HCT116 (cell line): ENCODE results near the gene MEG3. TPM values are rescaled to one million over a fixed set of nuclear protein-coding genes. Genes with fewer than 3 reads are reported as not detected.

Experiments used
- ATAC-seq: fragments of 200-7000 bp; cut with Tn5 transposase; 2 replicates; pipeline ENCODE4 v1.9.1; 2020; ENCODE audit warnings: mild to moderate bottlenecking, moderate library complexity
- BruUV-seq: library from RNA; stranded (reverse); fragments of 400-500 nt; replicated peaks from 2 replicates; lab custom pipeline; 2021; lab: Mats Ljungman, UMichigan
- CTCF ChIA-PET: fragments of 300-600 bp; sonication (Branson Sonifier 250); formaldehyde crosslinking; loops from one replicate; lab custom pipeline; 2021; ENCODE audit warnings: antibody characterized with exemption; lab: Charles Lee
- POLR2A ChIA-PET: fragments of 300-600, 350-600 bp; sonication (Branson Sonifier 250); formaldehyde crosslinking; loops from one replicate; lab custom pipeline; 2021; ENCODE audit warnings: antibody characterized with exemption; lab: Charles Lee
- RAD21 ChIA-PET, 2 experiments: fragments of 300-600 bp; sonication (Branson Sonifier 250); formaldehyde crosslinking; loops; one replicate each; lab custom pipeline; 2023; ENCODE audit warnings: low total read pairs in 2 of 2; ENCODE audit not compliant: uncharacterized antibody in 2 of 2, unreplicated experiment in 2 of 2, low non-redundant PET in 1 of 2; lab: Charles Lee
- DNase-seq: peaks from one replicate; pipeline ENCODE4 v3.0.0-alpha.2; 2010; ENCODE audit warnings: low read depth, low spot score
- H2AFZ ChIP-seq: fragments of 200-600 bp; shearing (Covaris generic), sonication (generic); 2 replicates; pipeline ENCODE4 v1.6.1; 2017; ENCODE audit warnings: low read depth, mixed run types, mixed read lengths, antibody characterized with exemption, low read length; ENCODE audit not compliant: poor library complexity, severe bottlenecking
- H3K27ac ChIP-seq: 2 replicates; pipeline ENCODE4 v1.5.1; 2012; ENCODE audit warnings: low read depth, low read length
- H3K27me3 ChIP-seq: fragments of 200-600 bp; sonication (generic); 2 replicates; pipeline ENCODE4 v1.6.1; 2016; ENCODE audit warnings: mixed run types, low read length, mixed read lengths; ENCODE audit not compliant: insufficient read depth
- H3K36me3 ChIP-seq, 2 experiments: fragments of 200-500 bp in 1 of 2; fragments of 200-600 bp in 1 of 2; sonication (Bioruptor generic) in 1 of 2; sonication (generic) in 1 of 2; 2 replicates each; pipeline versions ENCODE4 v1.5.1 to v1.6.1; 2014 to 2016; ENCODE audit warnings: low read length in 2 of 2, inconsistent platforms in 1 of 2, mixed read lengths in 1 of 2, mixed run types in 1 of 2; ENCODE audit not compliant: insufficient read depth in 2 of 2, control insufficient read depth in 1 of 2
- H3K4me1 ChIP-seq, 2 experiments: fragments of 200-600 bp in 1 of 2; sonication (generic) in 1 of 2; 2 replicates each; pipeline versions ENCODE4 v1.5.1 to v1.6.1; 2012 to 2017; ENCODE audit warnings: low read length in 2 of 2, inconsistent platforms in 1 of 2, mild to moderate bottlenecking in 1 of 2, mixed read lengths in 1 of 2, mixed run types in 1 of 2, moderate library complexity in 1 of 2; ENCODE audit not compliant: insufficient read depth in 2 of 2, control insufficient read depth in 1 of 2
- H3K4me2 ChIP-seq: fragments of 200-600 bp; sonication (generic); 2 replicates; pipeline ENCODE4 v1.6.1; 2017; ENCODE audit warnings: mixed run types, low read length, mixed read lengths
- H3K4me3 ChIP-seq, 2 experiments: fragments of 200-600 bp in 1 of 2; sonication (generic) in 1 of 2; replicated peaks in 1 of 2; 2 replicates each; pipeline ENCODE4 v1.5.1; 2011 to 2016; ENCODE audit warnings: low read length in 2 of 2, control low read depth in 1 of 2, low read depth in 1 of 2, mild to moderate bottlenecking in 1 of 2, mixed read lengths in 1 of 2, mixed run types in 1 of 2
- H3K79me2 ChIP-seq: fragments of 200-600 bp; sonication (generic); 2 replicates; pipeline ENCODE4 v1.6.1; 2017; ENCODE audit warnings: mild to moderate bottlenecking, mixed run types, low read length, moderate library complexity, mixed read lengths; ENCODE audit not compliant: insufficient read depth
- H3K9ac ChIP-seq: fragments of 200-600 bp; sonication (generic); 2 replicates; pipeline ENCODE4 v1.6.1; 2016; ENCODE audit warnings: low read length, mixed read lengths
- H3K9me2 ChIP-seq: fragments of 200-600 bp; sonication (generic), shearing (Covaris generic); 2 replicates; pipeline ENCODE4 v1.6.1; 2017; ENCODE audit warnings: mixed run types, mild to moderate bottlenecking, moderate library complexity; ENCODE audit not compliant: insufficient read depth
- H3K9me3 ChIP-seq, 2 experiments: fragments of 200-500 bp in 1 of 2; fragments of 200-600 bp in 1 of 2; sonication (Bioruptor generic) in 1 of 2; sonication (generic) in 1 of 2; 2 replicates each; pipeline ENCODE4 v1.6.1; 2014 to 2017; ENCODE audit warnings: low read length in 2 of 2, mixed read lengths in 2 of 2, inconsistent platforms in 1 of 2, low read depth in 1 of 2, mild to moderate bottlenecking in 1 of 2, mixed run types in 1 of 2, moderate library complexity in 1 of 2; ENCODE audit not compliant: control insufficient read depth in 1 of 2, insufficient read depth in 1 of 2
- H4K20me1 ChIP-seq: fragments of 200-600 bp; sonication (generic), shearing (Covaris generic); 2 replicates; pipeline ENCODE4 v1.6.1; 2017; ENCODE audit warnings: mixed run types, mild to moderate bottlenecking, moderate library complexity; ENCODE audit not compliant: insufficient read depth
- CBX3 ChIP-seq: IDR thresholded peaks from 2 replicates; pipeline ENCODE4 v1.6.1; 2012; ENCODE audit warnings: low read depth
- CEBPB ChIP-seq: IDR thresholded peaks from 2 replicates; pipeline ENCODE4 v1.6.1; 2012; ENCODE audit warnings: low read depth
- CTCF ChIP-seq, 3 experiments: fragments of 200-600 bp in 1 of 3; sonication (generic) in 1 of 3; IDR thresholded peaks in 2 of 3; conservative IDR thresholded peaks in 1 of 3; 2 replicates each; pipeline ENCODE4 v1.5.1; 2012 to 2017; ENCODE audit warnings: low read depth in 2 of 3, low read length in 2 of 3, antibody characterized with exemption in 1 of 3, borderline replicate concordance in 1 of 3, control low read depth in 1 of 3, mild to moderate bottlenecking in 1 of 3, mixed read lengths in 1 of 3, mixed run types in 1 of 3, moderate library complexity in 1 of 3; ENCODE audit not compliant: insufficient read depth in 1 of 3
- EZH2 ChIP-seq: fragments of 200-600 bp; sonication (generic); IDR thresholded peaks from 2 replicates; pipeline ENCODE4 v1.6.1; 2017; ENCODE audit warnings: antibody characterized with exemption, mixed run types
- EZH2phosphoT487 ChIP-seq: fragments of 200-600 bp; IDR thresholded peaks from 2 replicates; pipeline ENCODE4 v1.6.1; 2018; ENCODE audit warnings: antibody characterized with exemption, borderline replicate concordance
- FOSL1 ChIP-seq: IDR thresholded peaks from 2 replicates; pipeline ENCODE4 v1.6.1; 2012; ENCODE audit warnings: low read depth
- JUND ChIP-seq: IDR thresholded peaks from 2 replicates; pipeline ENCODE4 v1.6.1; 2012
- RAD21 ChIP-seq: IDR thresholded peaks from 2 replicates; pipeline ENCODE4 v1.6.1; 2012; ENCODE audit warnings: low read depth, mild to moderate bottlenecking
- YY1 ChIP-seq: IDR thresholded peaks from 2 replicates; pipeline ENCODE4 v1.6.1; 2011; ENCODE audit warnings: low read length, low read depth, moderate library complexity, mild to moderate bottlenecking; ENCODE audit not compliant: insufficient replicate concordance; ENCODE audit errors: extremely low read depth
- ZFX ChIP-seq: fragments of 450-650 bp; IDR thresholded peaks from 2 replicates; pipeline ENCODE4 v1.6.1; 2017
- intact Hi-C: fragments of 100-400 bp; cut with micrococcal nuclease; formaldehyde crosslinking; loops from 2 replicates; pipeline ENCODE4 v1.10.0; 2022
- total RNA-seq: library from RNA; stranded (reverse); gene quantifications from one replicate; pipeline ENCODE4 v1.2.1, GENCODE V29; 2021; ENCODE audit not compliant: unreplicated experiment
- TF ChIP-seq, protein P1 (sequence below): IDR thresholded peaks from 2 replicates; pipeline ENCODE4 v1.6.1; 2011; ENCODE audit warnings: mild to moderate bottlenecking, low read length, moderate library complexity; ENCODE audit not compliant: insufficient replicate concordance; ENCODE audit errors: extremely low read depth

MEG3 gene
- total RNA-seq, 1 experiment from 2014 or later: 2.5 TPM

DNA sequence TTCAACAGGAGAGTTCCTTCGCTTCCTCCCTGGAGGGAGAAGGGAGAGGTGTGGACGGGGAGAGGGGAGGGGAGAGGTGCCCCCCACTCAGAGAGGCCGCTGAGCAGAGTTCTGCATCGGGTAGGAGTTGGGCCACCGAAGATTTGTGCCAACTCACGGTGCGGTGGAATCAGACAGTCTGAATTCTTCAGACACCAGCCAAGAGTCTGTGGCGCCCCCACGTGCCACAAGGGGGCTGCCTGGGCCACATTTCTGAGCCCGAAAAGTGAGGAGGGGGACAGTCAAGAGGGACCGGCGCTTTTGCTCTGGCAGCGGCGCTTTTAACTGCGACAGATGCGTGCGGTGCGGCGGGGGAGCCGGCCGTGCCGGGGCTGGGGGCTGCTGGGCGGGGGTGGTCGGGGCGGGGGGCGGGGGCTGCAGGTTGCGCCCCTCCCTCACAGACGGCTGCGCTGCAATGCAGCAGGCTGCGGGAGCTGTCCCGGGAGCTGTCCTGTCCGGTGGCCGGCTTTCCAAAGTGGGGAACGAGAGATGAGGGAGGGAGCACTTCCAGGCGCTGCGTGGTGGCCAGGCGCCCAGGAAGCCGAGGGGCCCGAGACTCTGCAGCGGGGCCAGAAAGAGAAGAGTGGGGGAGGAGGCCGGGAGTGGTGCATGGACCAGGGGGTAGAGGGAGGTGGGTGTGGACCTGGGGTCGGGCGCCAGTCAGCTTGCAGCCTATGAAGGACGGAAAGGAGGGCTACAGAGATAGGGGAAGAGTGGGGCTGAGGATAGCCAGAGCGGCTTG lies 78.6 kb downstream of the MEG3 start:
- Histone ChIP-seq H3K27me3 (0 out of 2 replicates have a peak, but pooled peaks cover 6% of the 10 kb centered on the region), H3K79me2 (no peaks in the 10 kb centered on the region), H3K27ac (no peak overlapping the region), H3K9me2 (no peaks in the 10 kb centered on the region), H2AFZ (no peak overlapping the region), H3K4me3 (no peak overlapping the region), H3K4me2 (no peak overlapping the region), H3K9ac (no peak overlapping the region), H3K9me3 (no peaks in the 10 kb centered on the region), H4K20me1 (no peaks in the 10 kb centered on the region), H3K4me1 (peaks cover 0 to 7% of the 10 kb centered on the region in 2 experiments; a peak in 1 of 4 replicates), H3K36me3 (no peaks in the 10 kb centered on the region)
- no peak for DNase-seq
- CTCF ChIA-PET: no interaction called here
- peak; percentile 38 to 49 (median 43); a peak in 5 of 6 replicates for TF ChIP-seq CTCF (IDR thresholded peaks at IDR 0.05 in 2 of 3, conservative IDR thresholded peaks at IDR 0.05 in 1 of 3; ENCODE audit: borderline replicate concordance in 1 of 3, insufficient read depth in 1 of 3, low read depth in 2 of 3, low read length in 2 of 3)
- TF ChIP-seq CEBPB: no peak
- TF ChIP-seq EZH2: no peak
- peak; percentile 59 for TF ChIP-seq RAD21
- POLR2A ChIA-PET: no interaction called here
- intact Hi-C loops: loop anchor here (2.0 to 10.0 kb wide), 2 partner anchors 180 to 490 kb away; no protein-coding TSS in a partner anchor
- RAD21 ChIA-PET: no interaction called here
- no TSS peak for BruUV-seq
- ATAC-seq: no peak

GRCh38 chr14:100905166-100905565 lies 79.2 kb downstream of the MEG3 start:
- CTCF ChIA-PET: no interaction called here
- Histone ChIP-seq H3K27me3 (0 out of 2 replicates have a peak, but pooled peaks cover 6% of the 10 kb centered on the region), H3K4me2 (no peak overlapping the region)

More at GRCh38 chr14:100905166-100905565, 79.2 kb downstream of the MEG3 start:
- POLR2A ChIA-PET: no interaction called here
- H3K9ac ChIP-seq: no peak overlapping the region
- no peaks in the 10 kb centered on the region for H3K79me2 ChIP-seq
- TF ChIP-seq EZH2phosphoT487 (no peak), CTCF (IDR thresholded peaks at IDR 0.05 in 2 of 3, conservative IDR thresholded peaks at IDR 0.05 in 1 of 3; ENCODE audit: borderline replicate concordance in 1 of 3, insufficient read depth in 1 of 3, low read depth in 2 of 3, low read length in 2 of 3) (no peak), JUND (no peak), FOSL1 (no peak), YY1 (no peak), ZFX (no peak), CBX3 (no peak)
- TF ChIP-seq, protein P1, sequence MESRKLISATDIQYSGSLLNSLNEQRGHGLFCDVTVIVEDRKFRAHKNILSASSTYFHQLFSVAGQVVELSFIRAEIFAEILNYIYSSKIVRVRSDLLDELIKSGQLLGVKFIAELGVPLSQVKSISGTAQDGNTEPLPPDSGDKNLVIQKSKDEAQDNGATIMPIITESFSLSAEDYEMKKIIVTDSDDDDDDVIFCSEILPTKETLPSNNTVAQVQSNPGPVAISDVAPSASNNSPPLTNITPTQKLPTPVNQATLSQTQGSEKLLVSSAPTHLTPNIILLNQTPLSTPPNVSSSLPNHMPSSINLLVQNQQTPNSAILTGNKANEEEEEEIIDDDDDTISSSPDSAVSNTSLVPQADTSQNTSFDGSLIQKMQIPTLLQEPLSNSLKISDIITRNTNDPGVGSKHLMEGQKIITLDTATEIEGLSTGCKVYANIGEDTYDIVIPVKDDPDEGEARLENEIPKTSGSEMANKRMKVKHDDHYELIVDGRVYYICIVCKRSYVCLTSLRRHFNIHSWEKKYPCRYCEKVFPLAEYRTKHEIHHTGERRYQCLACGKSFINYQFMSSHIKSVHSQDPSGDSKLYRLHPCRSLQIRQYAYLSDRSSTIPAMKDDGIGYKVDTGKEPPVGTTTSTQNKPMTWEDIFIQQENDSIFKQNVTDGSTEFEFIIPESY: no peak
- H3K4me3 ChIP-seq: no peak overlapping the region
- peaks cover 0 to 6% of the 10 kb centered on the region in 2 experiments; a peak in 1 of 4 replicates for H3K4me1 ChIP-seq
- ATAC-seq (no peak), DNase-seq (no peak)
- H3K9me2 ChIP-seq: no peaks in the 10 kb centered on the region
- no peaks in the 10 kb centered on the region for H4K20me1 ChIP-seq
- intact Hi-C loops: loop anchor here (2.0 to 10.0 kb wide), 2 partner anchors 180 to 490 kb away; no protein-coding TSS in a partner anchor
- no peak overlapping the region for H2AFZ ChIP-seq
- no peaks in the 10 kb centered on the region for H3K9me3 ChIP-seq
- H3K36me3 ChIP-seq: no peaks in the 10 kb centered on the region
- no TSS peak for BruUV-seq
- H3K27ac ChIP-seq: no peak overlapping the region
- RAD21 ChIA-PET: no interaction called here
